Renal pelvis (tissue), 4 donors: ENCODE measurements around the gene MANSC4. TPM values are rescaled to one million over a fixed set of nuclear protein-coding genes. Genes with fewer than 3 reads are reported as not detected.

Experiments
- DNase-seq: peaks from one replicate; pipeline ENCODE4 v3.0.0-alpha.2; 2013
- polyA plus RNA-seq, 3 donors: library from polyadenylated mRNA; unstranded; fragments of 120-200 nt; gene quantifications; one replicate each; pipeline ENCODE4 v1.2.1, GENCODE V29; 2013; ENCODE audit not compliant: insufficient read length in 3 of 3

Gene MANSC4
- polyA plus RNA-seq, 3 donors, result 0.24 to 0.89 (median 0.51) TPM

DNA sequence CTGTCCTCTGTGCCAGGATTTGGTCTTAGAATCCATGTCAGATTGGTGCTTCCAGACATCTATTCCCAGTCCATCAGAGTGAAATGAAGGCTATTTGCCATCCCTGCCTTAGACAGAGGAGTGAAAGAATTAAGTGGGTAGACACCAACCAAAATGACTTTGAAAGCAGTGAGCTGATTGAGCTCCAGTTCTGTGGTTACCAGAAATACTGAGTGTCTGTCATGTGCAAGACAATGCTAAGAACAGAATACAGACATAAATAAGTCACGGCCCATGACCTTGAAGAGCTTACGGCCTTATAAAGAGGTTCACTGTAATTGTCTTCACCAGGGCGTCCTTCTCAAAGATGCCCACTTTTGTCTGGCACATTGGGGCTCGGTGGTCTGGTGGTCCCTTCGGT is 21.6 kb upstream of the MANSC4 start:
- no peak for DNase-seq

DNA sequence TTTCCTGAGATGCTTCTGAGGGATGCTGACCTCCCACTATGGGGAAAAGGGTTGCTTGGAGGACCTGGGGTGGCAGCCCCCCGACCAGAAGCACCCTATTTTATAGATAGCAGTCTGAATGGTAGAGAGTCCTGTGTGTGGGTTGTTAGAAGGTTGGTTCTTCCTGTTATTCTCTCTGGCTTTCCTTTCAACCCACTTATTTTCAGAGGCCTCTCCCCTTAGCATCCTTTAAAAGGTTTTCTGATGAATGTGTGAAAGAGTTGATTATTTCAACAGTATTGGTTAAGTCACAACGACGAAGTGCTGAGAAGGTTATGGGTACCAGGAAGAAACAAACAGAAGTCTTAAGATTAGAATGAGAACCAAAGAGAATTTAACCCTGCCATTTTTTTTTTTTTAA is 20.8 kb upstream of the MANSC4 start:
- no peak for DNase-seq

- no peak for DNase-seq
Observed at GRCh38 chr12:27797301-27798025, 17.4 kb upstream of the MANSC4 start.

GRCh38 chr12:27796128-27796527 is 16.1 kb upstream of the MANSC4 start:
- no peak for DNase-seq

DNA sequence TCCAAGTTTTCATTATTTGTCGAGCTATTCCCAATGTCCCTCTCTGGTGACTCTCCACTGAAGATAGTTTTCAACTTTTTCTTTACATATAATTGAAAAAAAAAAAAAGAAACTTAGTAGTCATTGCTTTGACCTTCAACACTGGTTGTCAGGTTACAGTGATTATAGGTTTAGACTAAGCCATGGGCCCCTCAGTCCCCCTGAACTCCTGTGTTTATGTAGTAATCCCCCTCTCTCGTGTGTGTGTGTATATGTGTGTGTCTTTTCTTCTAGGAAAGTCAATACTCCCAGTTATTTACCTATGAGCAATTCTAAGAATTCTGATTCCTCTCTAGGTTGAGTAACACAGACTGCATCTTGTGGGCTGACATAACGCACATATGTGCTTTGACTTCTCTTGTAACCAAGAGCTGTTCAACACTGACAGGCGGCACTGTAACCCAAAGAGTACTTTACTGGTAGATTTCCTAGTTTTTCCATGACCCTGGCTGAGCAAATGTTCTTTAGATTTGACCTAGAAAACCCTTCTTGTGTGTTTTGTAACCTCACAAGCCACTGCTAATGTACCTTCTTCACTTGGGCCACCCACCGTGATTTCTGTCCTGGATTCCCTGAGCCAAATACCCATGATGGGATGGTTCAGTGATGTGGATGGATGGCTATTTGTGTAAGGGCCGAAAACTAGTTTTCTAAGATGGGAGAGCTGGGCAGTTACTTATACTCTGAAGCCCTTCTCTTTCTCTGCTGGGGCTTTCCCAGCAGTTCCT is 15.0 kb upstream of the MANSC4 start:
- no peak for DNase-seq

DNA sequence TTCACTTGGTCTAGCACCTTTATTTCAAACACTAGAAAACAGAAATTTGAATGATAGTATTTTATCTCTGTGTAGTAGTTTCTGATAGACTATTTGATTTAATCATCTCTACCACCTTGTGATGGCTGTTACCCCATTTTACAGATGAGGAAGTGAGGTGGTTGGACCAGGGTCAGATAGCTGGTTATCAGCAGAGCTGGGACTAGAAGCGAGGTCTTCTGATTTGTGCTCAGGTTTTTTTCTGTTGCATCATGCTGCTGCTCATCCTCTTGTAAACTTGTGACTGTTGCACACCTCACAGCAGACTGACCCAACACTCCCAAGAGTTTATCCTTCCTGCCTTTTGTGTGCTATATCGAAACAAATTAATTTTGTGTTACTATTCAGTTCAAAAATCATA is 10.1 kb upstream of the MANSC4 start:
- no peak for DNase-seq

- no peak for DNase-seq
Observed at GRCh38 chr12:27787559-27787958, 7.5 kb upstream of the MANSC4 start.

- no peak for DNase-seq
Observed at GRCh38 chr12:27785882-27786570, 6.0 kb upstream of the MANSC4 start.

- DNase-seq, result no peak
Observed at GRCh38 chr12:27782481-27782880, 2.4 kb upstream of the MANSC4 start.

GRCh38 chr12:27781680-27782079 is 1.6 kb upstream of the MANSC4 start:
- DNase-seq, result no peak

DNA sequence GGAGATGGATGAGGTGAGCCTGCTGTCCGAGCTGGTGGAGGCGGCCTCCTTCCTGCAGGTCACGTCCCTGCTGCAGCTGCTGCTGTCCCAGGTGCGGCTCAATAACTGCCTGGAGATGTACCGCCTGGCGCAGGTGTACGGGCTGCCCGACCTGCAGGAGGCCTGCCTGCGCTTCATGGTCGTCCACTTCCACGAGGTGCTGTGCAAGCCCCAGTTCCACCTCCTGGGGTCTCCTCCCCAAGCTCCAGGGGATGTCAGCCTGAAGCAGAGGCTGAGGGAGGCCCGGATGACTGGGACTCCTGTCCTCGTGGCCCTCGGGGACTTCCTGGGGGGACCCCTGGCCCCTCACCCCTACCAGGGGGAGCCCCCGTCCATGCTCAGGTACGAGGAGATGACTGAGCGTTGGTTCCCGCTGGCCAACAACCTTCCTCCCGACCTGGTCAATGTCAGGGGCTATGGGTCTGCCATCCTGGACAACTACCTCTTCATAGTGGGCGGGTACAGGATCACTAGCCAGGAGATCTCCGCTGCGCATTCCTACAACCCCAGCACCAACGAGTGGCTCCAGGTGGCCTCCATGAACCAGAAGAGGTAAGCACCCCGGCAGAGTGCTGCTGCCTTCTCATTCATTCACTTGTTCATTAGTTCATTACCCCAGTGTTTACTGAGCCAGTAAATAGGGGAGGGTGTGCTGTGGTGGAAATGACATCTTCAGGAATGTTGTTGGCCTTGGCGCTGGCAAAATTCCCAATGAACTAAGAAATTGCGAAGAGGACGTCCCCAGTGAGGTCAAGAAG is 774 bp upstream of the MANSC4 start:
- DNase-seq, result peak; percentile 41

DNA sequence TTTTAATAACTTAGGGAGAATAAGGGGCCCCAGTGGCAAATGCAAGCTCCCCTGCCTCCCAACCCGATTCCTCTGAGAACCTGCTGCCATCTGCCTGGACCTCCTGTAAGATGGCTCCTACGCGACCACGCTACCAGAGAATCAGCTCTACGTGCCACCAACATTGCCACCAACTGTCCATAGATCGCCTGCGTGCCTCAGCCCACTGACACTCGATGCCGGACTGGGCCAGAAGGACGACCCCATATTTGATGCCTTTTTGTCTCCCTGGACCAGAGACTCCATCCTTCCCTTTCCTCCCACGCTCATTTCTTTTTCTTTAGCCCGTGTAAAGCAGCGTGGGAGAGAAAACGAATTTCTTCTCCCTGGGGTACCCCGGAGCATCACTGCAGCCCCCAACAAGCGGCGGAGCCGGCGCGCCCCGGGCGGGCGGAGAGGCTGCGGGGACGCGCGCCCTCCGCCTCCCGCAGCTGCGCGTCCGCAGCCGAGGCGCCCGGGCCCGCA is 568 bp downstream of the MANSC4 start:
- no peak for DNase-seq

DNA sequence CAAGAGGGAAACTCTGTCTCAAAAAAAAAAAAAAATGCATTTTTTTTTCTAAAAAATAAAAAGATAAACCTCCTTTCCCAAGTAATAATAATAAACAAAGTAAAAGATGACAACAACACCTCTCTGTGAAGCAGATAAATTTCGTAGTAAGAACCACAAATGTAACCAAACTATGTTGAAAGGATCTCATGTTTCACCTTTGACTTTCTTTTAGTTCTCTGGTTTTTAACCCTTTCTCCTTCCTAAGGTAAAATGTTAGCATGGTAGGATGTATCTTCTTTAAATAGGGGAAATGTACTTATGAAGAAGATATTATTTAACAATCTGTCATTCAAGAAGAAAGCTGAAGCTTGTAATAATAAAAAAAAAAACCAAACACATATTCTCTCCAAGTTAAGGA is 1.8 kb downstream of the MANSC4 start:
- no peak for DNase-seq

DNA sequence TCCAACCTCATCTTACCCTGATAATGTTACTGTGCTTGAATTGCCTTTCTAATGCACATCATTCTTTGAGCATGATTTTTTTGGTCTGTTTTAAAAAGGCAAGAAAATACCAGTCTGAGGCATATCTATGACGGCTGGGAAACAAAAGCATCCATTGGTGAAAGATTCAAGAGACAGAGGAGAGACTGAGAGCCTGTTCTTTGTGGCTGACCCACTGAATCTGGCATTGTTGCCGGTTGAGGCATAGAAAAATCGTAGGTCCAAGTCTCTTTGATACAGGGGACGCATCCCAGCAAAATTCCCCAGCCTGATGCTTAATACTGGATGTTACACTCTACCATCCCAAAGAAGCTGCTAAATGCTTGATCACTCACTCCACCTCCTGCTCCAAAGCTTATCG is 2.9 kb downstream of the MANSC4 start:
- DNase-seq, result no peak

GRCh38 chr12:27772328-27773049 is 7.5 kb downstream of the MANSC4 start:
- no peak for DNase-seq

GRCh38 chr12:27771481-27772327 is 8.3 kb downstream of the MANSC4 start:
- DNase-seq, result no peak

DNA sequence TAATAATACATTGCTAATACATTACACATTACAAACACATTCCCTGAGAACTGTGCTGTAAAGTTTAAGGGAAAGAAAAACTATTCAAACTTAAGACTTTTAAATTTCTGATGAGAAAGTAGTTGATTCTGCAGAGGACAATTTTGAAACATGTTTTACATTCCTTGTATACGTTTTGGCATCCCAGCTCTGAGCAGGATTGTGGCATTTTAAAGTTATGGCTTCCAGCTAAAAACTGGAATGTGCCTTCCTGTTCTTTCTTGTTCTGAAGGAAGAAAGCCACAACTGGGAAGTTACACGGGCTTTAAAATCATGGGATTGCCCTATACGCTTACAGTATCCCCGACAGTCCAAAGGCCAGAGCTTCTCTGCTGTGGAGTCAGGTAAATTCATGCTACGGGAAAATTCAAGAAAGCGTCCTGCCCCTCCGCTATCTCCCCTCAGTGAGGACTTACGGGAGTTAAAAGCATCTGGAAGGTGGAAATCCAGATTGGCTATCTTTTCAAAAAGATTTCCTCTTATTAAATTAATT is 10.8 kb downstream of the MANSC4 start:
- no peak for DNase-seq

- no peak for DNase-seq
Observed at GRCh38 chr12:27766587-27766986, 13.4 kb downstream of the MANSC4 start.

DNA sequence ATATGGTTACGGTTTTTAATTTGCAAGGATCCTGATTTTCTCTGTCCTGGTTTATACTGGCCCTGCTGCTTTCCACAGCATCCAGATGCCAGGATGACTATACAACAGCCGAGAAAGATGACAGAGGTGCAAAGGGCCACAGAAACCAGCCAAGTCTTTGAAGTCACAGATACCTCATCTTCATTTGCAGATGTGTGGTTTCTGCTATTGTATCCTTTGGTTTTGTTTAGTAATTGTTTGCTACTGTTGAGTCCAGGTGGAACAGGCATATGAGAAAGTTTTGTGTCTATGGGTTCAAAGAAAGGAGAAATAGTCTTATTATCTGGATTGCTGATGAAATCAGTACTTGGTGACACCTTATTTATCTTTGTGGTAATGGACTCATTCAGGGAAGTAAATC is 17.3 kb downstream of the MANSC4 start:
- no peak for DNase-seq

GRCh38 chr12:27756670-27757195 is 23.3 kb downstream of the MANSC4 start:
- no peak for DNase-seq
